ENCODE results near the gene FLT4.

- no peak for TF ChIP-seq POLR2A (IDR thresholded peaks at IDR 0.05)
- no peak for TF ChIP-seq CTCF (IDR thresholded peaks at IDR 0.05)
Observed at GRCh38 chr5:180612683-180613082, 36.7 kb downstream of the FLT4 start.
